T-helper 2 cell (primary cell): ENCODE results near the gene GDE1.
A peak's percentile ranks its signal among the peaks of the same experiment; 100 is the strongest.

ENCODE experiments used
- DNase-seq, 5 experiments: peaks; one replicate each; pipeline versions ENCODE4 v3.0.0 to v3.0.0-alpha.2; 2012 to 2022
- total RNA-seq, 2 donors: gene quantifications; one replicate each; lab custom pipeline; 2026; lab: John Stamatoyannopoulos, UW

GDE1 gene, protein sequence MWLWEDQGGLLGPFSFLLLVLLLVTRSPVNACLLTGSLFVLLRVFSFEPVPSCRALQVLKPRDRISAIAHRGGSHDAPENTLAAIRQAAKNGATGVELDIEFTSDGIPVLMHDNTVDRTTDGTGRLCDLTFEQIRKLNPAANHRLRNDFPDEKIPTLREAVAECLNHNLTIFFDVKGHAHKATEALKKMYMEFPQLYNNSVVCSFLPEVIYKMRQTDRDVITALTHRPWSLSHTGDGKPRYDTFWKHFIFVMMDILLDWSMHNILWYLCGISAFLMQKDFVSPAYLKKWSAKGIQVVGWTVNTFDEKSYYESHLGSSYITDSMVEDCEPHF
- total RNA-seq = 38.0 to 39.8 reads per million in 2 donors

DNA sequence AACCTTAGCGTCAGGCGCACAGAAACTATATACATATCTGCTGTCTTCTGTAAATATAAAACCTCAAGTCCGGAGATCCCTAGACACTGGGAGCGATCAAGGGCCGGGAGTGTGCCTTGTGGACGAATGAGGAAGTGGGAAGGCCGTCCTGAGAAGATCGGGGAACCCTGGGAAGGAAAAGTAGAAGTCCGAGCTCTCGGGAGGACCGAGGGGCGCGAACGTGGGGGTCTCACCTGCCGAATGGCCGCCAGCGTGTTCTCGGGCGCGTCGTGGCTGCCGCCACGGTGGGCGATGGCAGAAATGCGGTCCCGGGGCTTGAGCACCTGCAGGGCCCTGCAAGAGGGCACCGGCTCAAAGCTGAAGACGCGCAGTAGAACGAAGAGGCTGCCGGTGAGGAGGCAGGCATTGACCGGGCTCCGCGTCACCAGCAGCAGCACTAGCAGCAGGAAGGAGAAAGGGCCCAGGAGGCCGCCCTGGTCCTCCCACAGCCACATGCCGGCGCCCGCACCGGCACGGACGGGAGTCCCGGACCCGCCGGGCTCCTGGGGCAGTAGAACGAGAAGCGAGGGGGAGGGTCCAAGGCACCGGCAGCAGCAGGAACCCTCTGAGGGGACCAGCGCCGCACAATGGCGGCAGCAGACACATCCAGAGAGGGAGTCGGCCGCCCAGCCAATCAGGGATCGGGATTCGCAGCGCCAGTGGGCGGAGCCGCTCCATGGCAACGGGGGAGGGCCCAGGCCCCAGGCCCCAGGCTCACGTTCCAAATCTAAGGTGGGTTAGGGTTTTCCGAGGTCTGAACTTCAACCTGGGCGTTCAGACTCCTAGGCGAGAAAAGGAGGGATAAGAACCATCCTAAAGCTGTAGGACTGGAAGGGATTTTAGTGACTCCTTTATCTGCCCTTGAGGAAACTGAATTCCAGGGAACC lies at the start of gene GDE1:
GDE1 (minus strand) TSS at position 628 of the 926 bp plus-strand sequence; CDS start at position 494, 134 bp downstream.
- DNase-seq = peak; percentile 84 to 95 (median 93)

GRCh38 chr16:19567560-19567959 lies 45.7 kb upstream of the GDE1 start:
- DNase-seq = no peak

GRCh38 chr16:19566362-19566761 lies 44.5 kb upstream of the GDE1 start:
- DNase-seq = no peak

GRCh38 chr16:19563377-19563776 lies 41.5 kb upstream of the GDE1 start:
- no peak for DNase-seq

GRCh38 chr16:19560078-19560477 lies 38.2 kb upstream of the GDE1 start:
- DNase-seq = no peak

- DNase-seq = peak in 2 of 5 experiments; percentile 34 to 48
These were observed 37.5 kb upstream of the GDE1 start for GRCh38 chr16:19559242-19559910.

DNA sequence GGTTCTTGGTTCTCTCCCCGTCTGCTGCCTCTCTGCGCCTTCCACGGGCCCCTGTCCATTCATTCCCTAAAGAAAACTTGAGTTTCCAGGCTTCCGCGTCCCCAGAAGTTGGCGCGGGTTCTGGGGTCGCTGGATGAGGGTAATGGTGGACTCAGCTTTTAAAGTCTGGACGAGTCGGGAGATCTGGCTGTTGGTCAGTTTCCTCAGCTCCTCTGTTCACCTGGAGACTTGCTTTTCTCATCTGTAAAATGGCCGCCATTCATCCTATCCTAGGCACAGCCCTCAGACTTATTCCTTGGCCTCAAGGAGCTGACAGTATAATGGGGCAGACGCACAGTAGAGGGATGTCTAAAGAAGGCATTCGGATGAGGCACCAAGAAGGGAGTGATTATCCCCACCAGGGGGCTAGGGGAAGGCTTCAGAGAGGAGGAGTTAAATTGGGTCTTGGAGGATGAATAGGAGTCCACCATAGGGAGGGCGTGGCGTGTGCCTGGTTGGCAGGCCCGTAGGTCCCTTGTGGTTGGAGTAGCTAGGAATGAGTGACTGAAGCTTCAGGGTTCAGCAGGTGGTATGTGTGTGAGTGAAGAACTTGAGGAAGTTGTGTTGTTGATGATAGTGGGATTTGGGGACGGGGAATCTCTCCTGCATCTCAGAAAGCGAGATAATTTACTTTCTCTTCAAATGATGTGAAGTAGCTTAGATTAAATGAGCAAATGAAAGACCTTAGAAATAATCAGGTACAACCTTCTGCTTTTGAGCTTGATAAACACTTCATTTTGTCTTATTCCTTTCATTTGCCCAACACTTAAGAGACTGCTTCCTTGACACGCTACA lies 34.3 kb upstream of the GDE1 start:
- DNase-seq = peak in 1 of 5 experiments; percentile 74

DNA sequence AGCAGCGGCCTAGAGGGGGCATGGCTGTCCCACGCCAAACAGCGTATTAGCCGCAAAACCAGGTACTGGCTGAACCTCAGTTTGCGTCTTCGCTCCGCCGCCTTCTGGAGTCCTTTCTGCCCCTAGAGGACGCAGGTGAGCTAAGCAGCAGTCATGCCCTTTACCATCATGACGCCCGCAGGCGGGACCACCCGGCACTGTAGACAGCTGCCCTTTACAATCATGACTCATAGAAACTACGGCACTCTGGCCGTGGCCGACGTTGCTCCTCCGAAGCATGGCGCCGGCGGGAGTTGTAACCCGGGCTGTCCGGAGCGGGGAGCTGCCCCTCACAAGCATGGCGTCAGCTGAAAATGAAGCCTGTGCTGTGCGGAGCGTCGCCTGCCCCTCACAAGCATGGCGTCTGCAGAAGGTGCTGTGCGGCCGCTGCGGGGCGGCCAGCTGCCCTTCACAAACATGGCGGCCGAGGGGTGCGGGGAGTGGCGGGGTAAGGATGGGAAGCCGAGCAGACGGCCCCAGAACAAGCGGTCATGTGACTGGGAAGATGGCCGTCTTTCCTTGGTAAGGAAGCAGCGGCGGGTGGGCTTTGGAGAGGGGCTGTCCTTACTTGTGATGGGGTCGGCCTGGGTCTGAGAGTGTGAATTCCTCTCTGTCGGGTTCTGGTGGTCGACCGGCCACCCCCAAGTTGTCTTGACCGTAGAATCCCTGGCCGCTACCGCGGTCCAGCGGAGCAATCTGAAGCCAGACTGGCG lies 33.5 kb upstream of the GDE1 start, which contains the start of gene VPS35L:
VPS35L (plus strand) TSS at position 518 of the 752 bp plus-strand sequence; CDS start at position 545, 27 bp downstream.
- peak; percentile 85 to 98 (median 95) for DNase-seq

DNA sequence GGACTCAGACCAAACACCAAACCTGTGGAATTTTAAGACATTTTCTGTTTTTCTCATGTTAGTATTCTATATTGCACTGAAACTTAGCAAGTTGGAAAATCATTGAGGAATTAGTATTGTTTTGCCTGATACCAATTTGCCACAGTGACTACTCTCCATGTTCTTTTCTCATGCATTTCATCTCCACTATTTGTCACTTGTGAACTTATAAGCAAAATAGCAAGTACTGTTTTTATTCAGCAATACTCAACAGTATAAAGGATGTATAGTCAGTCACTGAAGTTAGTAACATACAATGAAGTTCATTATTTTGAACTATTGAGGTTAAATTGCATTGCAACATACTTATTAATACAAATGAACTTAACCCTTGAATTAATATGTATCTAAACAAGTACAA lies 27.8 kb upstream of the GDE1 start:
- peak in 1 of 5 experiments; percentile 20 for DNase-seq

DNA sequence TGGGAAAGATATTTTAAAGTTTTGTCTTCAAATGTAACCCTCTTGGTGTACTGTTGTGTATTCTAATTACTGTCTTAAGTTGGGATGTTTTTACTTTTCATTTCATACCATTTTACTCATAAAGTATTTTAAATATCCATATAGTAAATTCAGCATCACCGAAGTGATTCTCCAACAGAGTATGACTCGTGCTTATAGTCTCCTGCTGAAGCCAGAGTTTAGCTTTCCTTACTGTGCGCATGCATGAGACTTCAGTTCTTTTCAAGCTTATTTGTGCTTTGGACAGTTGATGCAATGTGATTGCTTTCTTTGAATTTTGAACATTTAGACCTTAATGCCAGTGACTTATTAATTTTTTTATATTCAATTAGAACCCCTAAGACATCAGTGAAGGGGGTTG lies 26.2 kb upstream of the GDE1 start:
- no peak for DNase-seq

- DNase-seq = peak in 1 of 5 experiments; percentile 51
These were observed 21.5 kb upstream of the GDE1 start for GRCh38 chr16:19543278-19543996.

DNA sequence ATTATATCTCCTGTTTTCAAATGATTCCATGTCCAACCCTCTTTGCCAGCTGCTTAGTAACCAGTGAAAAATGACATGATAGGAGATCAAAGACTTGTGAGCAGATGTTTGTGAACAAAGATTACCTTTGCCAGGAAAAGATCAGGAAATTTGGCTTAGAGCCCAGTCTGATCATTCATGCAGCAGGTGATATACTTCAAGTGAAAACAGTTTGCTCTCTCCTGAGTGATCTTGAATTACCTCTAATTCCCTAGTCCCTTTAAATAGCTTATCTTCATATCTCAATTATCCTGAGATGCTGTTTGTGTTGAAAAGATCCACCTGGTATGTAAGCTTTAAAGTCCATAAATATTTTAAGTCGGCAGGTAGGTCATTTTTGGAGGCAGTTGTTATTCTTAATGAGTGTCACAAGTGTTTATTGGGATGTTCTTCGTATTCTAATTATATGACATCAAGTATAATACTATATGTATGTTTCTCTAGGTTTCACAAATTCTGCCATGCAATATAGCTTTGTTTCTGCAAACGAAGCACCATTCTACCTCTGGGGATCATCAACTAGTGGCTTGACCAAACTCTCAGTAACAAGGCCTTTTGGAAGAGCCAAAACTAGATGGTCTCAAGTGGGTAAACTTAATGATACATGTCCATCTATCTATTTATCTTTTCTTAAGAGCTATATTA lies 20.4 kb upstream of the GDE1 start:
- no peak for DNase-seq

DNA sequence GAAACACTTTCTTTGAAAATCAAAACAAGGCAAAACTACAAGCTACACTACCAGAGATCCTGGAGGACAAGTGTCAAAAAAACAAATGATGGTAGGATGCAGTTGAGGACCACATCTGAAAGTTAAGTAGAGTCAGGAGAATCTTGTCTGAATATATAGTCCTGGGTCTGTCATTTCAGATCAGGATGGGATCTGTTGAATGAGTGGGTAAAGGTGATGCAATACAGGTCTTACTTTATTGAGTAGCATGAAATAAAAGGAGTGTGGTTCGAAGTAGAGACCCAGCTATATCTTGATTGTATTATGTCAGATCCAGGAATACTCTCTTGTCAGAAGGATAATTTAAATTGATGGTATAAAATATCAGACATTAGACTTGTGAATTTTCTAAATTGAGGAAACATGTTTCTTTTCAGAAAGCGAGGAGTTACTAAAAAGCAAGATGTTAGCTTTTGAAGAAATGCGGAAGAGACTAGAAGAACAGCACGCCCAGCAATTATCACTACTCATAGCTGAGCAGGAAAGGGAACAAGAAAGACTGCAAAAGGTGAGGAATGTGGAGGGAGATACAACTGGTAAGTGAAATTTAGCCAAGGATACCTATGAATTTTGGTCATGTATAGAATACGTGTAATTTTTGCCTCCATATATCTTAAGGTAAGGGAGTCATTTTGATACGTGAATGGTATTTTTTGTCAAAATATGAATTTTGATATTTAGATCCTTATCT lies 18.5 kb upstream of the GDE1 start:
- DNase-seq = no peak

DNA sequence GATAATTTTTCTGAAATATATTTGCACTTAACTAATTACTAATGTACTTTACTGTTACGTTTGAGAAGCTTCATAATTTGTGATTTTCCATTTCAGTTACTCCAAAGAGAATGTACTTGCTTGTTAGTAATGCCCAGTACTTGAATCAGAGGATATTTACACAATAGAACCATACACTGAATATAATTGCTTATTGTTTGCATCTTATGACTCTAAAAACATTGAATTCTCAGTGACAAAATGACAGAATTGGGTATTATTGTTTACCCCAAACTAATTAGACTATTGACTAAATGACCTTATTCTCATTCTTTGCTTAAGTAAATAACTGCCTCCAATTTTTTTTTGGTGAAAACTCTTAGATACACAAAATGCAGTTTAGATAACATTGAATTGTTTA lies 10.7 kb upstream of the GDE1 start:
- DNase-seq = no peak

GRCh38 chr16:19528666-19529065 lies 6.8 kb upstream of the GDE1 start:
- no peak for DNase-seq

DNA sequence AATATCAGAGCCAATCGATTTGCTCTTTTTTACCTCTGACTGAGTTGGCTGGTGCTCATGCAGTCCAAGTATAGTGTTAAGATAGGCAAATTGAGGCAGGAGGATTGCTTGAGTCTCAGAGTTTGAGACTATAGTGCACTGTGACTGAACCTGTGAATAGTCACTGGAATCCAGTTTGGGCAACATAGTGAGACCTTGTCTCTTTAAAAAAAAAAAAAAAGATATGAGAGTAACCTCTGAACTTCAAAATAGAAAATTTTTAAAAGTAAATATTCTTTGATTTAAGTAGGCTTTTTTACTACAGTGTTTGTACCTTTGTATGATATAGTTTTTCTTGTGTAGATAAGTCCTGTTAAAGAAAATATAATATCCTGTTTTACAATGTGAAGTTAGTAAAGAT lies 5.3 kb upstream of the GDE1 start:
- DNase-seq = no peak

GRCh38 chr16:19525385-19525723 lies 3.5 kb upstream of the GDE1 start:
- no peak for DNase-seq

DNA sequence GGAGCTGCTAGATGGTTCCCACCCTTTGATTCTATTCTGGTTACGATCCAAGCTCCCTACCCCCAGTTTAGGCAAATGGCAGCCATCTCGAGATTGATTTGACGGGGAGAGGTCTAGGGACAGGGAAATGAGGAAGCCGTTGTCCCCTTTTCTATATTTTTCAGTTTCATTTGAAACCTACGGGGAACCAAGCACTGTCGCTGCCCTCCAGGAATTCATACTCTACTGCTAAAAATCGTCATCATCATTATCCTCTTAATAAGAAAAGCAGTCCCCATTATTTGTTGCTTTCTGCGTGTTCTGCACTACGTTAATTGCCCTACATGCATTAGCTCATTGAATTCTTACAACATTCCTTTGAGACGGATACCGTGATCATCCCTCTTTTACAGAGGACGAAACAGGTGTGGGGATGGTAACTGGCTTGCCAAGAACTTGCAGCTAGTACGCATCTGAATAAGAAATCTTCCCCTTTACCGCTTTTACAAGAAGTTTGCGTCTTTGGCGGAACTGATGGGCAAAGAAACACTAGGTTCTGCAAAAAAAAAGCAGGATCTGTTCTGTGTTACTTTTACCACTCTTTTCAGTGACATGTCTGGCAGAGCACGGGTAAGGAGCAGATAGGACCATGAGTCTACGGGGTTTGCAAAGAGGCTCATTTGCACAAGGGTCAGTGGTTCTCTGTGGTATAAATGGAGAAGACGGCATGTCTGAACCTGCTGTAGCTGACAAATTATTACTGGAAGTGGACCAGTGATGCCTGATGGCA lies 2.9 kb upstream of the GDE1 start:
- DNase-seq = peak in 1 of 5 experiments; percentile 22

- DNase-seq = no peak
These were observed 2.4 kb upstream of the GDE1 start for GRCh38 chr16:19524356-19524615.
